GM21619 (cell line): ENCODE results near the gene FXYD6.

ENCODE experiments used
- ATAC-seq: cut with Tn5 transposase; IDR thresholded peaks from one replicate; pipeline ENCODE4 v1.9.1; 2021; ENCODE audit not compliant: unreplicated experiment

The FXYD6 gene

GRCh38 chr11:117849781-117850414, 26.6 kb downstream of the FXYD6 start:
- no peak for ATAC-seq

GRCh38 chr11:117843666-117844484, 32.6 kb downstream of the FXYD6 start:
- ATAC-seq = no peak

GRCh38 chr11:117842131-117842941, 34.1 kb downstream of the FXYD6 start:
- no peak for ATAC-seq

- no peak for ATAC-seq
Observed at GRCh38 chr11:117841551-117842031, 34.9 kb downstream of the FXYD6 start.

- no peak for ATAC-seq
Observed at GRCh38 chr11:117840881-117841550, 35.4 kb downstream of the FXYD6 start.

- ATAC-seq = no peak
Observed at GRCh38 chr11:117839936-117840813, 36.3 kb downstream of the FXYD6 start.

- no peak for ATAC-seq
Observed at GRCh38 chr11:117839380-117839881, 37.0 kb downstream of the FXYD6 start.

- ATAC-seq = no peak
Observed at GRCh38 chr11:117838901-117839300, 37.6 kb downstream of the FXYD6 start.

- no peak for ATAC-seq
Observed at GRCh38 chr11:117837791-117838190, 38.7 kb downstream of the FXYD6 start.

- no peak for ATAC-seq
Observed at GRCh38 chr11:117837070-117837776, 39.2 kb downstream of the FXYD6 start.

GRCh38 chr11:117836077-117836960, 40.1 kb downstream of the FXYD6 start:
- ATAC-seq = no peak

- ATAC-seq = no peak
Observed at GRCh38 chr11:117835576-117835975, 40.9 kb downstream of the FXYD6 start.

GRCh38 chr11:117834838-117835443, 41.5 kb downstream of the FXYD6 start:
- ATAC-seq = no peak

- ATAC-seq = no peak
Observed at GRCh38 chr11:117834068-117834810, 42.2 kb downstream of the FXYD6 start.

GRCh38 chr11:117833401-117833891, 43.0 kb downstream of the FXYD6 start:
- no peak for ATAC-seq

- ATAC-seq = no peak
Observed at GRCh38 chr11:117832511-117832910, 43.9 kb downstream of the FXYD6 start.
